ENCODE measurements around the gene PIANP. TPM values are rescaled to one million over a fixed set of nuclear protein-coding genes. Genes with fewer than 3 reads are reported as not detected.

Gene PIANP
- total RNA-seq, 5 donors from 2014 or later (not counting 1 experiment from before 2014, with no cell fraction given), result 0.88 to 2.5 (median 2.4) TPM; not detected in 1

- ChIA-PET POLR2A (no interaction called here), CTCF (no interaction called here)
- no peak overlapping the region for H3K27ac Mint-ChIP-seq
- ATAC-seq (replicated peaks in 1 of 4), result no peak
- no peak overlapping the region for H3K4me3 Mint-ChIP-seq
- Histone ChIP-seq H3K36me3 (ENCODE audit: control insufficient read depth in 2 of 2, extremely low read depth in 1 of 2, insufficient read depth in 1 of 2, low read length in 1 of 2) (no peaks in the 10 kb centered on the region), H3K4me3 (ENCODE audit: control insufficient read depth in 1 of 2, extremely low read depth in 1 of 2, low read length in 1 of 2) (no peak overlapping the region), H3K9me3 (no peaks in the 10 kb centered on the region), H3K27ac (ENCODE audit: low read length) (no peak overlapping the region), H3K27me3 (replicated peaks in 1 of 2; ENCODE audit: control insufficient read depth in 2 of 2, extremely low read depth in 1 of 2, insufficient read depth in 2 of 2, low read length in 1 of 2) (peaks cover 4 to 38% of the 10 kb centered on the region in 2 experiments), H3K4me1 (ENCODE audit: control insufficient read depth in 1 of 2, extremely low read depth in 1 of 2, insufficient read depth in 2 of 2, low read length in 2 of 2) (peaks cover 3 to 19% of the 10 kb centered on the region in 2 experiments)
- DNase-seq, result no peak
- peaks cover 12 to 39% (median 19%) of the 10 kb centered on the region in 3 donors for H3K4me1 Mint-ChIP-seq
- WGBS (ENCODE audit: insufficient coverage), result 68% methylated on average over 8 of the region's 11 CpGs
- peaks cover 8 to 14% of the 10 kb centered on the region in 2 donors for H3K27me3 Mint-ChIP-seq
- H3K36me3 Mint-ChIP-seq, result peaks cover 4% of the 10 kb centered on the region
- no peaks in the 10 kb centered on the region for H3K9me3 Mint-ChIP-seq
These were observed 5.1 kb downstream of the PIANP start for GRCh38 chr12:6695313-6696045.

GRCh38 chr12:6694701-6695100 is 5.9 kb downstream of the PIANP start:
- no peaks in the 10 kb centered on the region for H3K36me3 ChIP-seq (ENCODE audit: control insufficient read depth in 2 of 2, extremely low read depth in 1 of 2, insufficient read depth in 1 of 2, low read length in 1 of 2)
- Mint-ChIP-seq H3K36me3 (peaks cover 4% of the 10 kb centered on the region), H3K27ac (no peak overlapping the region), H3K27me3 (peaks cover 7 to 13% of the 10 kb centered on the region in 2 donors), H3K4me3 (no peak overlapping the region), H3K4me1 (peaks cover 18 to 45% (median 24%) of the 10 kb centered on the region in 3 donors), H3K9me3 (no peaks in the 10 kb centered on the region)
- no peak overlapping the region for H3K4me3 ChIP-seq (ENCODE audit: control insufficient read depth in 1 of 2, extremely low read depth in 1 of 2, low read length in 1 of 2)
- no peak for DNase-seq
- H3K9me3 ChIP-seq, result no peaks in the 10 kb centered on the region
- POLR2A ChIA-PET, result no interaction called here
- ATAC-seq (replicated peaks in 1 of 4), result no peak
- no peak overlapping the region for H3K27ac ChIP-seq (ENCODE audit: low read length)
- 90% methylated on average over 7 of the region's 9 CpGs for WGBS (ENCODE audit: insufficient coverage)
- peaks cover 4 to 32% of the 10 kb centered on the region in 2 experiments for H3K27me3 ChIP-seq (replicated peaks in 1 of 2; ENCODE audit: control insufficient read depth in 2 of 2, extremely low read depth in 1 of 2, insufficient read depth in 2 of 2, low read length in 1 of 2)
- peaks cover 4 to 17% of the 10 kb centered on the region in 2 experiments for H3K4me1 ChIP-seq (ENCODE audit: control insufficient read depth in 1 of 2, extremely low read depth in 1 of 2, insufficient read depth in 2 of 2, low read length in 2 of 2)
- CTCF ChIA-PET, result interaction anchor here in 1 of 2 donors (0.6 kb wide), 1 partner anchor 124 kb away, joined by 6 read pairs; no protein-coding TSS in a partner anchor

GRCh38 chr12:6693832-6694355 is 6.7 kb downstream of the PIANP start:
- Histone ChIP-seq H3K27me3 (replicated peaks in 1 of 2; ENCODE audit: control insufficient read depth in 2 of 2, extremely low read depth in 1 of 2, insufficient read depth in 2 of 2, low read length in 1 of 2) (peaks cover 2 to 24% of the 10 kb centered on the region in 2 experiments), H3K9me3 (no peaks in the 10 kb centered on the region), H3K36me3 (ENCODE audit: control insufficient read depth in 2 of 2, extremely low read depth in 1 of 2, insufficient read depth in 1 of 2, low read length in 1 of 2) (no peaks in the 10 kb centered on the region), H3K4me1 (ENCODE audit: control insufficient read depth in 1 of 2, extremely low read depth in 1 of 2, insufficient read depth in 2 of 2, low read length in 2 of 2) (peaks cover 4 to 14% of the 10 kb centered on the region in 2 experiments), H3K4me3 (ENCODE audit: control insufficient read depth in 1 of 2, extremely low read depth in 1 of 2, low read length in 1 of 2) (no peak overlapping the region), H3K27ac (ENCODE audit: low read length) (no peak overlapping the region)
- H3K4me1 Mint-ChIP-seq, result peaks cover 18 to 42% (median 18%) of the 10 kb centered on the region in 3 donors
- ATAC-seq (replicated peaks in 1 of 4), result no peak
- DNase-seq, result no peak
- ChIA-PET POLR2A (interaction anchor here in 1 of 2 donors (0.6 kb wide), 1 partner anchor 34 kb away, joined by 3 read pairs; no protein-coding TSS in a partner anchor), CTCF (interaction anchor here in 1 of 2 donors (0.6 kb wide), 1 partner anchor 8 kb away, joined by 3 read pairs; no protein-coding TSS in a partner anchor)
- H3K27me3 Mint-ChIP-seq, result peaks cover 0 to 5% of the 10 kb centered on the region in 2 donors
- 100% methylated on average over 3 of the region's 4 CpGs for WGBS (ENCODE audit: insufficient coverage)
- no peak overlapping the region for H3K27ac Mint-ChIP-seq
- no peak overlapping the region for H3K4me3 Mint-ChIP-seq
- no peaks in the 10 kb centered on the region for H3K9me3 Mint-ChIP-seq
- peaks cover 4% of the 10 kb centered on the region for H3K36me3 Mint-ChIP-seq

- ChIA-PET CTCF (interaction anchor here in 1 of 2 donors (0.6 kb wide), 2 partner anchors 33 to 88 kb away, joined by 3 to 5 read pairs; no protein-coding TSS in a partner anchor), POLR2A (interaction anchor here in 1 of 2 donors (0.6 kb wide), 1 partner anchor 99 kb away, joined by 7 read pairs; no protein-coding TSS in a partner anchor)
- Mint-ChIP-seq H3K4me1 (peaks cover 21 to 42% (median 27%) of the 10 kb centered on the region in 3 donors), H3K27me3 (no peaks in the 10 kb centered on the region), H3K36me3 (peaks cover 4% of the 10 kb centered on the region), H3K9me3 (no peaks in the 10 kb centered on the region), H3K27ac (no peak overlapping the region), H3K4me3 (no peak overlapping the region)
- H3K27me3 ChIP-seq (replicated peaks in 1 of 2; ENCODE audit: control insufficient read depth in 2 of 2, extremely low read depth in 1 of 2, insufficient read depth in 2 of 2, low read length in 1 of 2), result peaks cover 0 to 16% of the 10 kb centered on the region in 2 experiments
- no peak overlapping the region for H3K4me3 ChIP-seq (ENCODE audit: control insufficient read depth in 1 of 2, extremely low read depth in 1 of 2, low read length in 1 of 2)
- peaks cover 12 to 18% of the 10 kb centered on the region in 2 experiments for H3K4me1 ChIP-seq (ENCODE audit: control insufficient read depth in 1 of 2, extremely low read depth in 1 of 2, insufficient read depth in 2 of 2, low read length in 2 of 2)
- no peak overlapping the region for H3K27ac ChIP-seq (ENCODE audit: low read length)
- H3K9me3 ChIP-seq, result no peaks in the 10 kb centered on the region
- ATAC-seq (replicated peaks in 1 of 4), result no peak
- no CpG with 5 or more reads among the region's 2 CpGs for WGBS (ENCODE audit: insufficient coverage)
- no peaks in the 10 kb centered on the region for H3K36me3 ChIP-seq (ENCODE audit: control insufficient read depth in 2 of 2, extremely low read depth in 1 of 2, insufficient read depth in 1 of 2, low read length in 1 of 2)
- no peak for DNase-seq
These were observed 7.7 kb downstream of the PIANP start for GRCh38 chr12:6692888-6693287.

GRCh38 chr12:6691473-6691872 is 9.1 kb downstream of the PIANP start:
- no peak overlapping the region for H3K27ac Mint-ChIP-seq
- DNase-seq, result no peak
- H3K9me3 Mint-ChIP-seq, result no peaks in the 10 kb centered on the region
- H3K27me3 ChIP-seq (replicated peaks in 1 of 2; ENCODE audit: control insufficient read depth in 2 of 2, extremely low read depth in 1 of 2, insufficient read depth in 2 of 2, low read length in 1 of 2), result peaks cover 0 to 8% of the 10 kb centered on the region in 2 experiments
- H3K27ac ChIP-seq (ENCODE audit: low read length), result no peak overlapping the region
- peaks cover 15 to 26% of the 10 kb centered on the region in 2 experiments for H3K4me1 ChIP-seq (ENCODE audit: control insufficient read depth in 1 of 2, extremely low read depth in 1 of 2, insufficient read depth in 2 of 2, low read length in 2 of 2)
- H3K4me3 Mint-ChIP-seq, result peak overlapping the region in 1 of 3 donors; percentile 21
- H3K4me3 ChIP-seq (ENCODE audit: control insufficient read depth in 1 of 2, extremely low read depth in 1 of 2, low read length in 1 of 2), result no peak overlapping the region
- peaks cover 0 to 4% of the 10 kb centered on the region in 2 donors for H3K36me3 ChIP-seq (ENCODE audit: control insufficient read depth in 2 of 2, extremely low read depth in 1 of 2, insufficient read depth in 1 of 2, low read length in 1 of 2)
- no peaks in the 10 kb centered on the region for H3K9me3 ChIP-seq
- no peaks in the 10 kb centered on the region for H3K27me3 Mint-ChIP-seq
- WGBS (ENCODE audit: insufficient coverage), result 88% methylated on average over 2 of the region's 4 CpGs
- peaks cover 7% of the 10 kb centered on the region for H3K36me3 Mint-ChIP-seq
- ATAC-seq (replicated peaks in 1 of 4), result no peak
- ChIA-PET POLR2A (interaction anchor here (0.7 kb wide), 2 partner anchors 18 to 32 kb away, joined by 3 to 6 read pairs; no protein-coding TSS in a partner anchor), CTCF (interaction anchor here in 1 of 2 donors (0.6 kb wide), 1 partner anchor 122 kb away, joined by 3 read pairs; no protein-coding TSS in a partner anchor)
- peaks cover 34 to 47% (median 41%) of the 10 kb centered on the region in 3 donors for H3K4me1 Mint-ChIP-seq
